Endodermal cell (in vitro differentiated cells): ENCODE results near the gene GUCY2F. TPM values are rescaled to one million over a fixed set of nuclear protein-coding genes. Genes with fewer than 3 reads are reported as not detected.
A peak's percentile ranks its signal among the peaks of the same experiment; 100 is the strongest.

ENCODE experiments used
- DNase-seq: peaks from one replicate; pipeline ENCODE4 v3.0.0-alpha.2; 2017
- H3K27ac ChIP-seq: 2 replicates; pipeline ENCODE4 v1.5.1; 2013; ENCODE audit warnings: mild to moderate bottlenecking, low read depth, low read length, moderate library complexity
- H3K27me3 ChIP-seq: 2 replicates; pipeline ENCODE4 v1.6.1; 2013; ENCODE audit warnings: mild to moderate bottlenecking, low read length, moderate library complexity; ENCODE audit not compliant: insufficient read depth, control insufficient read depth, poor library complexity, severe bottlenecking
- H3K36me3 ChIP-seq: 2 replicates; pipeline ENCODE4 v1.7.0; 2013; ENCODE audit warnings: mild to moderate bottlenecking, low read length, moderate library complexity; ENCODE audit not compliant: control insufficient read depth, insufficient read depth
- H3K4me1 ChIP-seq: one replicate; pipeline ENCODE4 v1.7.0; 2013; ENCODE audit warnings: low read length; ENCODE audit not compliant: control insufficient read depth, insufficient read depth
- H3K4me3 ChIP-seq: 2 replicates; pipeline ENCODE4 v1.5.1; 2013; ENCODE audit warnings: mild to moderate bottlenecking, low read length, moderate library complexity
- H3K9ac ChIP-seq: 2 replicates; pipeline ENCODE4 v1.6.1; 2013; ENCODE audit warnings: mild to moderate bottlenecking, low read length, moderate library complexity; ENCODE audit not compliant: poor library complexity, severe bottlenecking; ENCODE audit errors: extremely low read depth
- H3K9me3 ChIP-seq: 2 replicates; pipeline ENCODE4 v1.6.1; 2013; ENCODE audit warnings: mild to moderate bottlenecking, low read length, moderate library complexity; ENCODE audit not compliant: control insufficient read depth
- H3K27ac Mint-ChIP-seq: 2 replicates; pipeline ENCODE4 v1.8.0; 2020; ENCODE audit warnings: mixed read lengths
- H3K27me3 Mint-ChIP-seq: 2 replicates; pipeline ENCODE4 v1.8.0; 2021; ENCODE audit warnings: mild to moderate bottlenecking, mixed read lengths; ENCODE audit not compliant: insufficient read depth
- H3K36me3 Mint-ChIP-seq: 2 replicates; pipeline ENCODE4 v1.8.0; 2020; ENCODE audit warnings: low read depth, mixed read lengths
- H3K4me1 Mint-ChIP-seq: 2 replicates; pipeline ENCODE4 v1.8.0; 2020; ENCODE audit warnings: mixed read lengths
- H3K4me3 Mint-ChIP-seq: 2 replicates; pipeline ENCODE4 v1.8.0; 2020; ENCODE audit warnings: mild to moderate bottlenecking, moderate library complexity, mixed read lengths
- H3K9me3 Mint-ChIP-seq: 2 replicates; pipeline ENCODE4 v1.8.0; 2020; ENCODE audit warnings: mild to moderate bottlenecking, mixed read lengths
- CTCF ChIP-seq: fragments of 200-600 bp; sonication (generic); conservative IDR thresholded peaks from 2 replicates; pipeline ENCODE4 v1.5.0; 2021; ENCODE audit warnings: antibody characterized with exemption, mild to moderate bottlenecking
- WGBS, 2 experiments: methylation state at CpG; one replicate each; pipeline versions ENCODE4 v1.1.5 to v1.1.7; 2013; ENCODE audit warnings: missing lambda C conversion rate in 2 of 2, mixed read lengths in 1 of 2; ENCODE audit not compliant: insufficient coverage in 1 of 2, insufficient read length in 1 of 2; 5-methylcytosine and 5-hydroxymethylcytosine counted together
- total RNA-seq, 2 donors: library from RNA; stranded (reverse); fragmentation: NEBNext Ultra II Directional in 1 of 2; extraction: Animal tissue kit (Norgen Biotek cat#: 25700) in 1 of 2; gene quantifications; 2 replicates in 1 of 2; 3 replicates in 1 of 2; pipeline ENCODE4 v1.2.1, GENCODE V29; 2021

GUCY2F gene
- total RNA-seq, 2 donors from 2014 or later, result 0.09 TPM; not detected in 1

GRCh38 chrX:109350551-109350950 lies 131.3 kb downstream of the GUCY2F start:
- H3K9me3 ChIP-seq, result no peaks in the 10 kb centered on the region
- 83% methylated on average over 3 of the region's 4 CpGs; no CpG with 5 or more reads in 1 of the 2 experiments for WGBS, 2 experiments
- Mint-ChIP-seq H3K4me3 (no peak overlapping the region), H3K27me3 (peaks cover 3% of the 10 kb centered on the region), H3K4me1 (peaks cover 6% of the 10 kb centered on the region), H3K9me3 (no peaks in the 10 kb centered on the region), H3K36me3 (no peaks in the 10 kb centered on the region), H3K27ac (no peak overlapping the region)
- no peak overlapping the region for H3K4me3 ChIP-seq
- TF ChIP-seq CTCF, result no peak
- no peaks in the 10 kb centered on the region for H3K36me3 ChIP-seq
- H3K27ac ChIP-seq, result no peak overlapping the region
- no peaks in the 10 kb centered on the region for H3K27me3 ChIP-seq
- DNase-seq, result no peak
- no peak overlapping the region for H3K9ac ChIP-seq
- no peaks in the 10 kb centered on the region for H3K4me1 ChIP-seq

- no peaks in the 10 kb centered on the region for H3K9me3 ChIP-seq
- Mint-ChIP-seq H3K36me3 (no peaks in the 10 kb centered on the region), H3K9me3 (no peaks in the 10 kb centered on the region), H3K27me3 (peaks cover 3% of the 10 kb centered on the region), H3K4me3 (no peak overlapping the region), H3K27ac (no peak overlapping the region), H3K4me1 (peaks cover 2% of the 10 kb centered on the region)
- H3K27ac ChIP-seq, result no peak overlapping the region
- H3K36me3 ChIP-seq, result no peaks in the 10 kb centered on the region
- H3K27me3 ChIP-seq, result no peaks in the 10 kb centered on the region
- H3K9ac ChIP-seq, result no peak overlapping the region
- DNase-seq, result no peak
- H3K4me3 ChIP-seq, result no peak overlapping the region
- H3K4me1 ChIP-seq, result no peaks in the 10 kb centered on the region
- no peak for TF ChIP-seq CTCF
Observed at GRCh38 chrX:109350051-109350450, 131.8 kb downstream of the GUCY2F start.

- Mint-ChIP-seq H3K4me3 (no peak overlapping the region), H3K36me3 (no peaks in the 10 kb centered on the region), H3K27me3 (peaks cover 3% of the 10 kb centered on the region), H3K27ac (no peak overlapping the region), H3K9me3 (no peaks in the 10 kb centered on the region), H3K4me1 (peaks cover 15% of the 10 kb centered on the region)
- H3K9me3 ChIP-seq, result no peaks in the 10 kb centered on the region
- H3K36me3 ChIP-seq, result no peaks in the 10 kb centered on the region
- no peak overlapping the region for H3K27ac ChIP-seq
- no peak overlapping the region for H3K4me3 ChIP-seq
- H3K27me3 ChIP-seq, result no peaks in the 10 kb centered on the region
- DNase-seq, result peak; percentile 55
- no peaks in the 10 kb centered on the region for H3K4me1 ChIP-seq
- H3K9ac ChIP-seq, result no peak overlapping the region
- 63% methylated on average over 2 of the region's 3 CpGs; no CpG with 5 or more reads in 1 of the 2 experiments for WGBS, 2 experiments
- TF ChIP-seq CTCF, result no peak
Observed at GRCh38 chrX:109347632-109348031, 134.3 kb downstream of the GUCY2F start.
